ENCODE measurements around the gene TM7SF2. TPM values are rescaled to one million over a fixed set of nuclear protein-coding genes. Genes with fewer than 3 reads are reported as not detected.

Gene TM7SF2
- total RNA-seq, 2 experiments from 2014 or later: 12.4 to 17.5 TPM

DNA sequence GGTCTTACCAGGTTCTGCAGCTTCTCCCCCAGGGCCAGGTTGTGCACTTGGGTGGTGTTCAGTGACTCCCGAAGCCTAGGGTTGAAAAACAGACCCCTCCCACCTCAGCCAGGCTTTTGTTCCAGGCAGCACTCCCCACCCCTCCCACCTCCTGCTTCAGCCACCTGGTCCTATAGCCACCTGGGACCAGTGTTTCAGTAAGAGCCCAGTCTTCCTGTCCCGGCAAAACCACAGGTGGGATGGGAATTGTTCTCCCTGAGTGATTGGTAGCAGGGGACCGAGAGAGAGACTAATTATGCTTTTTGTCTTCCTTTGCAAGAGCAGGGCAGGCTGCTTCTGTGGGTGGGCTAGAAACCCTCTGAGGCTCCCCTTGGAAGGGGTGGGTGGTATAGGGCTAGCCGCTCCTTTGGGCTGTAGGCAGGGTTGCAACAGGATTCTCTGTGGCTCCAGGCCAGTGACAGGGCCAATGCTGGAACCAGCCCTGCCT lies 44.8 kb upstream of the TM7SF2 start:
- POLR2A ChIA-PET: interaction anchor here (2.0 kb wide), 1 partner anchor 11 kb away, joined by 6 read pairs; no protein-coding TSS in a partner anchor
- no peak for DNase-seq
- no peak for TF ChIP-seq CTCF (IDR thresholded peaks at IDR 0.05)

DNA sequence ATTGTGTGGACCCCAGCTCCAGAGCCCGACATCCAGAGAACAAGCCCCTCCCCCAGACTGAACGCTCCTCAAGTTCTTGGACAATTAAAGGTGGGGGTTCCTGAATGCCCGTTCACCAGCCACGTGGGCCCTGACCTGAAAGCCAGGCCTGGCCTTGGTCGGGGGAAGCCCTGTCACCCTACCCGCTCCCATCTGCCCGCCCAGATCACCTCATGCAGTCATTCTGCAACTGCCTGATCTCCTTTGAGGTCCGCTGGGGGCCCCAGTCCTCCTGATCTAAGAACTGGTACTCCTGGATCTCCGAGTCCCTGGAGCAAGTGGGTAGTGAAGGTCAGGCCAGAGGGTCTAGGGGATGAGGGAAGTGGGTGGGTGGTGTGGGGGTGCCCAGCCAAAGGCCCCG lies 44.2 kb upstream of the TM7SF2 start:
- H3K27ac Mint-ChIP-seq: no peak overlapping the region
- intact Hi-C loops (cut with micrococcal nuclease): no loop called here
- H3K36me3 Mint-ChIP-seq (ENCODE audit: low read depth): no peaks in the 10 kb centered on the region
- DNase-seq (no peak), ATAC-seq (no peak)
- peaks cover 2% of the 10 kb centered on the region for H3K4me1 Mint-ChIP-seq (ENCODE audit: low read depth)
- ChIA-PET POLR2A (no interaction called here), CTCF (no interaction called here)
- no peaks in the 10 kb centered on the region for H3K27me3 Mint-ChIP-seq
- H3K4me3 Mint-ChIP-seq: no peak overlapping the region
- H3K9me3 Mint-ChIP-seq: no peaks in the 10 kb centered on the region
- TF ChIP-seq CTCF (IDR thresholded peaks at IDR 0.05): no peak

More for the DNA sequence above, 44.8 kb upstream of the TM7SF2 start:
- intact Hi-C loops (cut with micrococcal nuclease): no loop called here
- Mint-ChIP-seq H3K4me1 (ENCODE audit: low read depth) (peaks cover 2% of the 10 kb centered on the region), H3K4me3 (no peak overlapping the region), H3K36me3 (ENCODE audit: low read depth) (no peaks in the 10 kb centered on the region), H3K27me3 (no peaks in the 10 kb centered on the region), H3K9me3 (no peaks in the 10 kb centered on the region), H3K27ac (no peak overlapping the region)
- CTCF ChIA-PET: no interaction called here
- ATAC-seq: no peak

- no peak overlapping the region for H3K4me3 Mint-ChIP-seq
- no peaks in the 10 kb centered on the region for H3K9me3 Mint-ChIP-seq
- CTCF ChIA-PET: interaction anchor here (0.8 to 1.0 kb wide), 2 partner anchors 14 to 287 kb away, joined by 3 to 5 read pairs; no protein-coding TSS in a partner anchor
- peaks cover 2% of the 10 kb centered on the region for H3K4me1 Mint-ChIP-seq (ENCODE audit: low read depth)
- intact Hi-C loops (cut with micrococcal nuclease): no loop called here
- H3K27ac Mint-ChIP-seq: no peak overlapping the region
- no peak for DNase-seq
- no peak for ATAC-seq
- POLR2A ChIA-PET: interaction anchor here (1.5 kb wide), 1 partner anchor 8 kb away, joined by 3 read pairs; no protein-coding TSS in a partner anchor
- no peaks in the 10 kb centered on the region for H3K36me3 Mint-ChIP-seq (ENCODE audit: low read depth)
- TF ChIP-seq CTCF (IDR thresholded peaks at IDR 0.05): no peak
- H3K27me3 Mint-ChIP-seq: no peaks in the 10 kb centered on the region
Measured at GRCh38 chr11:65069217-65069616, 42.5 kb upstream of the TM7SF2 start.

DNA sequence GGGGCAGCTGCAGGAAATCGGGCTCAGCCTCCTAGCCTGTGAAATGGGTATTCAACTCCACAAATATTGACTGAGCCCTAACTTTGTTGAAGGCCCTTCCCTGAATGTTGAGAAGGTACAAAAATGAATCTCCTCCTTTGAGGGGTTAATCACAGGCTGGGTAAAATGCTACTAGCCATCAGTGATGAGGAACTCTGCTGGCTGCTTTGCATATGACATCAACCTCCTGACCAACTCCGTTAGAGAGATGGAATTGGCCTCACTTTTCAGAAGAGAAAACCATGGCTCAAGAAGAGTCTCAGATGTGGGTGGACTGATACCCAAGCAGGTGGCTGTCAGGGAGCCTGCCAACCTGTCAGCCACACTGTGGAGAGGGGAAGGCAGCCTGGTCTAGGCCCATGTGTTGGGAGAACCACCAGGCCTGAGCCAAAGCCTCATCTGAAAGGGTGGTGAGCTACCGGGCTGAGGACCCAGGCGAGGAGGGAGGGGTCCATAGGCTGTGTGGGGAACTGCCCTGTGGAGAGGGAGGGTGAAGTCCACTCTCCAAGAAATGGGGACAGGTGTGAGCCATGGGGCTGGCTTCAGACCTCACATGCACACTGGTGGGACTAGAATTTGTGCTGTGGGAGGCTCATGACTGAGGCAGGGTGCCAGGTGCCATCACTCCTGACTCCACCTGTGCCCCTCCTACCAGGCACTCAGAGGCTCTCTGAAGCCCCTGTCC lies 39.6 kb upstream of the TM7SF2 start:
- no peaks in the 10 kb centered on the region for H3K27me3 Mint-ChIP-seq
- ChIA-PET CTCF (interaction anchor here (1.0 to 1.2 kb wide), 3 partner anchors 58 to 108 kb away, joined by 3 to 4 read pairs (median 3); partner anchors contain the start of gene ARL2), POLR2A (interaction anchor here (1.2 kb wide), 2 partner anchors 8 to 11 kb away, joined by 3 to 5 read pairs; partner anchors contain the start of gene CDCA5)
- intact Hi-C loops (cut with micrococcal nuclease): no loop called here
- no peak for TF ChIP-seq CTCF (IDR thresholded peaks at IDR 0.05)
- no peak overlapping the region for H3K4me3 Mint-ChIP-seq
- DNase-seq (no peak), ATAC-seq (no peak)
- no peaks in the 10 kb centered on the region for H3K9me3 Mint-ChIP-seq
- H3K36me3 Mint-ChIP-seq (ENCODE audit: low read depth): peaks cover 6% of the 10 kb centered on the region
- no peak overlapping the region for H3K27ac Mint-ChIP-seq
- peaks cover 2% of the 10 kb centered on the region for H3K4me1 Mint-ChIP-seq (ENCODE audit: low read depth)

GRCh38 chr11:65072631-65072966 lies 39.1 kb upstream of the TM7SF2 start:
- Mint-ChIP-seq H3K9me3 (no peaks in the 10 kb centered on the region), H3K4me1 (ENCODE audit: low read depth) (peaks cover 3% of the 10 kb centered on the region), H3K27ac (no peak overlapping the region), H3K4me3 (no peak overlapping the region), H3K27me3 (no peaks in the 10 kb centered on the region), H3K36me3 (ENCODE audit: low read depth) (peaks cover 12% of the 10 kb centered on the region)
- intact Hi-C loops (cut with micrococcal nuclease): no loop called here
- ATAC-seq (no peak), DNase-seq (no peak)
- no peak for TF ChIP-seq CTCF (IDR thresholded peaks at IDR 0.05)
- POLR2A ChIA-PET: interaction anchor here (1.2 kb wide), 2 partner anchors 8 to 10 kb away, joined by 3 to 5 read pairs; partner anchors contain the start of gene CDCA5
- CTCF ChIA-PET: interaction anchor here (1.0 to 1.2 kb wide), 3 partner anchors 58 to 107 kb away, joined by 3 to 4 read pairs (median 3); partner anchors contain the start of gene ARL2

Measured in activated CD8-positive, alpha-beta T cell treated with anti-CD3 and anti-CD28 coated beads for 36 hours (primary cell).